ES-I3 (cell line): Measurements from ENCODE around the gene TOX2.

Experiments used
- H3K36me3 ChIP-seq: 2 replicates; pipeline ENCODE4 v1.6.1; 2013; ENCODE audit warnings: mild to moderate bottlenecking, low read length, control low read depth, moderate library complexity; ENCODE audit not compliant: insufficient read depth
- H3K4me1 ChIP-seq: 2 replicates; pipeline ENCODE4 v1.6.1; 2013; ENCODE audit warnings: mild to moderate bottlenecking, control low read depth, low read length; ENCODE audit not compliant: insufficient read depth
- H3K9ac ChIP-seq: 2 replicates; pipeline ENCODE4 v1.6.1; 2013; ENCODE audit warnings: low read depth, mild to moderate bottlenecking, low read length, moderate library complexity
- H3K9me3 ChIP-seq: 2 replicates; pipeline ENCODE4 v1.6.1; 2013; ENCODE audit warnings: mild to moderate bottlenecking, low read length, moderate library complexity; ENCODE audit not compliant: control insufficient read depth, insufficient read depth

The TOX2 gene

GRCh38 chr20:44064501-44065400 lies 150.1 kb downstream of the TOX2 start:
- H3K4me1 ChIP-seq: no peaks in the 10 kb centered on the region
- no peaks in the 10 kb centered on the region for H3K36me3 ChIP-seq
- H3K9me3 ChIP-seq: no peaks in the 10 kb centered on the region
- no peak overlapping the region for H3K9ac ChIP-seq

GRCh38 chr20:44065401-44066340 lies 151.0 kb downstream of the TOX2 start:
- Histone ChIP-seq H3K36me3 (no peaks in the 10 kb centered on the region), H3K4me1 (no peaks in the 10 kb centered on the region), H3K9me3 (no peaks in the 10 kb centered on the region), H3K9ac (no peak overlapping the region)

GRCh38 chr20:44066645-44067606 lies 152.3 kb downstream of the TOX2 start:
- H3K4me1 ChIP-seq: no peaks in the 10 kb centered on the region
- no peaks in the 10 kb centered on the region for H3K9me3 ChIP-seq
- H3K36me3 ChIP-seq: no peaks in the 10 kb centered on the region
- no peak overlapping the region for H3K9ac ChIP-seq

GRCh38 chr20:44067650-44068081 lies 153.0 kb downstream of the TOX2 start:
- no peaks in the 10 kb centered on the region; the same call in 1 of the 2 replicates for H3K4me1 ChIP-seq
- no peaks in the 10 kb centered on the region for H3K9me3 ChIP-seq
- H3K9ac ChIP-seq: no peak overlapping the region
- no peaks in the 10 kb centered on the region for H3K36me3 ChIP-seq

- peaks cover 6% of the 10 kb centered on the region; the same call in 1 of the 2 replicates for H3K4me1 ChIP-seq
- no peak overlapping the region for H3K9ac ChIP-seq
- H3K9me3 ChIP-seq: no peaks in the 10 kb centered on the region
- H3K36me3 ChIP-seq: no peaks in the 10 kb centered on the region
Measured at GRCh38 chr20:44068316-44069201, 153.9 kb downstream of the TOX2 start.

GRCh38 chr20:44069203-44070011 lies 154.8 kb downstream of the TOX2 start:
- Histone ChIP-seq H3K9me3 (no peaks in the 10 kb centered on the region), H3K36me3 (no peaks in the 10 kb centered on the region), H3K9ac (no peak overlapping the region), H3K4me1 (peaks cover 15% of the 10 kb centered on the region; the same call in 1 of the 2 replicates)

- peaks cover 15% of the 10 kb centered on the region; the same call in 1 of the 2 replicates for H3K4me1 ChIP-seq
- H3K9ac ChIP-seq: no peak overlapping the region
- H3K36me3 ChIP-seq: no peaks in the 10 kb centered on the region
Measured at GRCh38 chr20:44070139-44070900, 155.7 kb downstream of the TOX2 start.

GRCh38 chr20:44071057-44071456 lies 156.4 kb downstream of the TOX2 start:
- Histone ChIP-seq H3K4me1 (peaks cover 15% of the 10 kb centered on the region; the same call in 1 of the 2 replicates), H3K9me3 (no peaks in the 10 kb centered on the region), H3K36me3 (no peaks in the 10 kb centered on the region), H3K9ac (no peak overlapping the region)

More at GRCh38 chr20:44070139-44070900, 155.7 kb downstream of the TOX2 start:
- no peaks in the 10 kb centered on the region for H3K9me3 ChIP-seq

- Histone ChIP-seq H3K36me3 (no peaks in the 10 kb centered on the region), H3K9me3 (no peaks in the 10 kb centered on the region), H3K4me1 (peaks cover 15% of the 10 kb centered on the region; the same call in 1 of the 2 replicates), H3K9ac (no peak overlapping the region)
Measured at GRCh38 chr20:44071526-44072111, 157.0 kb downstream of the TOX2 start.

- Histone ChIP-seq H3K4me1 (peaks cover 15% of the 10 kb centered on the region; the same call in 1 of the 2 replicates), H3K9me3 (no peaks in the 10 kb centered on the region), H3K36me3 (no peaks in the 10 kb centered on the region), H3K9ac (no peak overlapping the region)
Measured at GRCh38 chr20:44072384-44072783, 157.7 kb downstream of the TOX2 start.

GRCh38 chr20:44073011-44073674 lies 158.5 kb downstream of the TOX2 start:
- Histone ChIP-seq H3K9me3 (no peaks in the 10 kb centered on the region), H3K4me1 (peaks cover 15% of the 10 kb centered on the region; the same call in 1 of the 2 replicates), H3K36me3 (no peaks in the 10 kb centered on the region), H3K9ac (no peak overlapping the region)
